Measurements from ENCODE around the gene WDR37.

The WDR37 gene

DNA sequence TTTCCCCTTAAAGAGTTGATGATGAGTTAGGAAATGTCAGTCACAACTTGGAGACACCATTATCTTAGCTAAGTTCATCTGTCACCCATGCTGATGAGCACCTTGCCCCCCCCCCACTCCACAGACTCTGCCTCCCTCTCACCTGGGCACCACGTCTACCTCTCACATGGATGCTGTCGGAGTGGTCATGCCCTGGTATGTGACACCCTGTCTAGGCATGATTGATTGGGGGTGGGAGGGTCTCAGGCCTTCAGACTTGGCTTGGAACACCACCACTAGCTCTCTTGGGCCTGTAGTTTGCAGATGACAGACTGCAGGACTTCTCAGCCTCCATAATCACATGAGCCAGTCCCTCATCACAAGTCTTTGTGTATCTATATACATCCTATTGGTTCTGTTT lies 78.0 kb downstream of the WDR37 start:
- H4K20me1 ChIP-seq (ENCODE audit: insufficient read depth, low read length) = no peaks in the 10 kb centered on the region
- no peak overlapping the region for H3K4me3 ChIP-seq (ENCODE audit: low read depth in 1 of 2, low read length in 2 of 2)
- TF ChIP-seq, protein P1, sequence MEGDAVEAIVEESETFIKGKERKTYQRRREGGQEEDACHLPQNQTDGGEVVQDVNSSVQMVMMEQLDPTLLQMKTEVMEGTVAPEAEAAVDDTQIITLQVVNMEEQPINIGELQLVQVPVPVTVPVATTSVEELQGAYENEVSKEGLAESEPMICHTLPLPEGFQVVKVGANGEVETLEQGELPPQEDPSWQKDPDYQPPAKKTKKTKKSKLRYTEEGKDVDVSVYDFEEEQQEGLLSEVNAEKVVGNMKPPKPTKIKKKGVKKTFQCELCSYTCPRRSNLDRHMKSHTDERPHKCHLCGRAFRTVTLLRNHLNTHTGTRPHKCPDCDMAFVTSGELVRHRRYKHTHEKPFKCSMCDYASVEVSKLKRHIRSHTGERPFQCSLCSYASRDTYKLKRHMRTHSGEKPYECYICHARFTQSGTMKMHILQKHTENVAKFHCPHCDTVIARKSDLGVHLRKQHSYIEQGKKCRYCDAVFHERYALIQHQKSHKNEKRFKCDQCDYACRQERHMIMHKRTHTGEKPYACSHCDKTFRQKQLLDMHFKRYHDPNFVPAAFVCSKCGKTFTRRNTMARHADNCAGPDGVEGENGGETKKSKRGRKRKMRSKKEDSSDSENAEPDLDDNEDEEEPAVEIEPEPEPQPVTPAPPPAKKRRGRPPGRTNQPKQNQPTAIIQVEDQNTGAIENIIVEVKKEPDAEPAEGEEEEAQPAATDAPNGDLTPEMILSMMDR (IDR thresholded peaks at IDR 0.05; ENCODE audit: borderline replicate concordance, extremely low read depth, low read length, poor library complexity, severe bottlenecking) = no peak
- no peak for TF ChIP-seq EZH2 (IDR thresholded peaks at IDR 0.05; ENCODE audit: borderline replicate concordance, low read depth, low read length, severe bottlenecking)
- H3K27me3 ChIP-seq (ENCODE audit: insufficient read depth, low read length, poor library complexity) = no peaks in the 10 kb centered on the region
- no peaks in the 10 kb centered on the region for H3K4me1 ChIP-seq (ENCODE audit: insufficient read depth, low read length)
- no peak overlapping the region for H2AFZ ChIP-seq (ENCODE audit: low read depth, low read length)
- H3K79me2 ChIP-seq (ENCODE audit: insufficient read depth, low read length) = no peaks in the 10 kb centered on the region
- H3K36me3 ChIP-seq (ENCODE audit: insufficient read depth, low read length) = peaks cover 25% of the 10 kb centered on the region
- ATAC-seq (ENCODE audit: insufficient read depth, low read depth) (no peak), DNase-seq (no peak)
- no peaks in the 10 kb centered on the region for H3K9me3 ChIP-seq (ENCODE audit: insufficient read depth, low read length, severe bottlenecking)
- no peak overlapping the region for H3K4me2 ChIP-seq (ENCODE audit: insufficient read depth, low read length)
- no peak overlapping the region for H3K27ac ChIP-seq (ENCODE audit: low read length)
- no peak overlapping the region for H3K9ac ChIP-seq (ENCODE audit: low read depth, low read length)

DNA sequence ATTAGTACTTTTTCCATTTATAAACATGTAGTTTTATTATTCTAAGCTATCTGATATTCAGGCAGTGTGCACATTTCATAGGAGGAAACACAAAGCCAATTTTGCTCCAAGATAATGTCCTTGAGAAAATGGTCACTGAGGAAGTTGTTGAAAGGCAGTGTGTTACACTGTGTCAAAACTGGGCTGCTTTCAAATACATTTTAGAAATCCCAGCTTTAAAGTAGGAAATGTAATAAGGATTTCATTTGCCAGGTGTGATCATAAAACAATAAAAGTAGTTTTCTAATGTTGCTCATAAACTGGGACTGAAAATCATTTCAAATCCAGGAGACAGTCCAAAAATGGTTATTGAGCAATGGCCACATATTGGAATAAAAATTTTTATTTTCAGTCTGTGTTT lies 80.1 kb downstream of the WDR37 start:
- Histone ChIP-seq H3K27ac (ENCODE audit: low read length) (no peak overlapping the region), H3K9me3 (ENCODE audit: insufficient read depth, low read length, severe bottlenecking) (no peaks in the 10 kb centered on the region), H3K27me3 (ENCODE audit: insufficient read depth, low read length, poor library complexity) (no peaks in the 10 kb centered on the region), H4K20me1 (ENCODE audit: insufficient read depth, low read length) (no peaks in the 10 kb centered on the region), H3K4me3 (ENCODE audit: low read depth in 1 of 2, low read length in 2 of 2) (no peak overlapping the region), H3K79me2 (ENCODE audit: insufficient read depth, low read length) (no peaks in the 10 kb centered on the region), H3K4me1 (ENCODE audit: insufficient read depth, low read length) (no peaks in the 10 kb centered on the region), H3K9ac (ENCODE audit: low read depth, low read length) (no peak overlapping the region), H2AFZ (ENCODE audit: low read depth, low read length) (no peak overlapping the region), H3K4me2 (ENCODE audit: insufficient read depth, low read length) (no peak overlapping the region), H3K36me3 (ENCODE audit: insufficient read depth, low read length) (peaks cover 4% of the 10 kb centered on the region; the same call in 1 of the 2 replicates)
- DNase-seq = no peak
- TF ChIP-seq EZH2 (IDR thresholded peaks at IDR 0.05; ENCODE audit: borderline replicate concordance, low read depth, low read length, severe bottlenecking) = no peak
- TF ChIP-seq, protein P1 (IDR thresholded peaks at IDR 0.05; ENCODE audit: borderline replicate concordance, extremely low read depth, low read length, poor library complexity, severe bottlenecking) = no peak
- no peak for ATAC-seq (ENCODE audit: insufficient read depth, low read depth)

DNA sequence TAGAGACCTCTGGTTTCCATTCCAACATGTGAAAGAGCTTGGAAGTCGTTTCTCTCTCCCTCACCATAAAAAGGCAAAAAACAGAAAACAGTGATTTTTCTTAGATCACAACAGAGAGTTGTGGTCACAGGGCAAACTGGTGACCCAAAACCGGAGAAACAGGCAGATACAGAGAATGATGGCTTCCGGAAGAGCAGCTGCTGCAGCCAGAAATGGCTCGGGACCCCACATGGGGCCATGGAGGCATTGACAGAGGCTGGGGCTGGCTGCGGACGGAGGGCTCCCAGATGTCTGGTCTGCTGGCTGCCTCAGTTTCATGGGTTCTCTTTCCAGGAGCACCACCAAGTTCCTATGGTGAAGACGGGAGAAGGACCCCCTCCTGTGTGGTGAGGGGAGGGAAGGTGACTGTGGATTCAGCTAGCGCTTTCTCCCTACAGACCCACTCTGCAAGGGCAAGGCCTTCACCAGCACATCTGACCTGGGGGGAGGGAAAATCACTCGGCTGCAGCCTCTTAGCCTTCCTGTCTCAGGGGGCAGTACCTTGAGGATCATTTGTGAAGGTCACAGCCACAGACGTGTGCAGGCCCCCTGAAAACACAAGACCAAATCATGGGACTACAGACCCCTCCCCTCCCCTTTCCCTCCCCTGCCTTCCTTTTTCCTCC lies 81.4 kb downstream of the WDR37 start:
- ATAC-seq (ENCODE audit: insufficient read depth, low read depth) = no peak
- no peak overlapping the region for H3K27ac ChIP-seq (ENCODE audit: low read length)

More for the DNA sequence above, 81.4 kb downstream of the WDR37 start:
- Histone ChIP-seq H3K9me3 (ENCODE audit: insufficient read depth, low read length, severe bottlenecking) (no peaks in the 10 kb centered on the region), H3K4me2 (ENCODE audit: insufficient read depth, low read length) (no peak overlapping the region), H3K4me1 (ENCODE audit: insufficient read depth, low read length) (no peaks in the 10 kb centered on the region), H3K79me2 (ENCODE audit: insufficient read depth, low read length) (no peaks in the 10 kb centered on the region), H3K9ac (ENCODE audit: low read depth, low read length) (no peak overlapping the region), H3K4me3 (ENCODE audit: low read depth in 1 of 2, low read length in 2 of 2) (no peak overlapping the region), H2AFZ (ENCODE audit: low read depth, low read length) (no peak overlapping the region), H3K27me3 (ENCODE audit: insufficient read depth, low read length, poor library complexity) (no peaks in the 10 kb centered on the region), H3K36me3 (ENCODE audit: insufficient read depth, low read length) (no peaks in the 10 kb centered on the region), H4K20me1 (ENCODE audit: insufficient read depth, low read length) (no peaks in the 10 kb centered on the region)
- no peak for DNase-seq
- TF ChIP-seq, protein P1 (IDR thresholded peaks at IDR 0.05; ENCODE audit: borderline replicate concordance, extremely low read depth, low read length, poor library complexity, severe bottlenecking) = no peak
- TF ChIP-seq EZH2 (IDR thresholded peaks at IDR 0.05; ENCODE audit: borderline replicate concordance, low read depth, low read length, severe bottlenecking) = no peak
